ENCODE data around the gene ACVR1B.

The ACVR1B gene

GRCh38 chr12:51959211-51959610 is 7.7 kb downstream of the ACVR1B start:
- H3K9me3 ChIP-seq (ENCODE audit: insufficient read depth, low read depth, low read length) = no peaks in the 10 kb centered on the region
- peaks cover 3% of the 10 kb centered on the region; the same call in 1 of the 2 replicates for H3K36me3 ChIP-seq (ENCODE audit: insufficient read depth, low read length)
- no peak overlapping the region for H3K9ac ChIP-seq (ENCODE audit: low read depth, low read length)
- no peak overlapping the region for H3K4me3 ChIP-seq (ENCODE audit: low read length)
- 0 out of 2 replicates have a peak, but pooled peaks cover 3% of the 10 kb centered on the region for H3K4me1 ChIP-seq (ENCODE audit: insufficient read depth, low read length)
- no peak overlapping the region for H3K27ac ChIP-seq (ENCODE audit: low read depth, low read length)
- WGBS = 90% methylated on average over 3 of the region's 3 CpGs
- H3K27me3 ChIP-seq (ENCODE audit: insufficient read depth, low read length) = no peaks in the 10 kb centered on the region

DNA sequence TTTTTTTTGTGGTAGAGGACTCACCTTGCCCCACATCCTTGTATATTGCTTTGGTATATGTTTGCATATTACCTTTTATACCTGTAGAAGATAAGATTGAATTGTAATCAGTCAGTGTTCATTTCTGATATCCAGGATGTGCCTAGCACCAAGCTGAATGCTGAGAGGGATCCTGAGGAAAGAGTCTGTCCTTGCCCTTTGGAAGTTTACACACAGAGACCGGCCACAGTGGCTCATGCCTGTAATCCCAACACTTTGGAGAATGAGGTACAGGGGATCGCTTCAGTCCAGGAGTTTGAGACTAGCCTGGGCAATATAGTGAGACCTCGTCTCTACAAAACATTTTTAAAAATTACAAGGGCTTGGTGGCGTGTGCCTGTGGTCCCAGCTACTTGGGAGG is 8.4 kb downstream of the ACVR1B start:
- no peaks in the 10 kb centered on the region for H3K9me3 ChIP-seq (ENCODE audit: insufficient read depth, low read depth, low read length)
- peaks cover 3% of the 10 kb centered on the region; the same call in 1 of the 2 replicates for H3K36me3 ChIP-seq (ENCODE audit: insufficient read depth, low read length)
- 0 out of 2 replicates have a peak, but pooled peaks cover 3% of the 10 kb centered on the region for H3K4me1 ChIP-seq (ENCODE audit: insufficient read depth, low read length)
- no peaks in the 10 kb centered on the region for H3K27me3 ChIP-seq (ENCODE audit: insufficient read depth, low read length)
- 96% methylated on average over 4 of the region's 4 CpGs for WGBS
- no peak overlapping the region for H3K27ac ChIP-seq (ENCODE audit: low read depth, low read length)
- H3K4me3 ChIP-seq (ENCODE audit: low read length) = no peak overlapping the region
- no peak overlapping the region for H3K9ac ChIP-seq (ENCODE audit: low read depth, low read length)

GRCh38 chr12:51960488-51960887 is 9.0 kb downstream of the ACVR1B start:
- Histone ChIP-seq H3K27me3 (ENCODE audit: insufficient read depth, low read length) (no peaks in the 10 kb centered on the region), H3K4me1 (ENCODE audit: insufficient read depth, low read length) (0 out of 2 replicates have a peak, but pooled peaks cover 3% of the 10 kb centered on the region), H3K4me3 (ENCODE audit: low read length) (no peak overlapping the region), H3K9me3 (ENCODE audit: insufficient read depth, low read depth, low read length) (peaks cover under 1% of the 10 kb centered on the region; the same call in 1 of the 2 replicates), H3K9ac (ENCODE audit: low read depth, low read length) (no peak overlapping the region), H3K27ac (ENCODE audit: low read depth, low read length) (no peak overlapping the region), H3K36me3 (ENCODE audit: insufficient read depth, low read length) (peaks cover 3% of the 10 kb centered on the region; the same call in 1 of the 2 replicates)
- WGBS = 96% methylated on average over 1 of the region's 1 CpG

GRCh38 chr12:51960890-51961289 is 9.4 kb downstream of the ACVR1B start:
- Histone ChIP-seq H3K9ac (ENCODE audit: low read depth, low read length) (no peak overlapping the region), H3K4me1 (ENCODE audit: insufficient read depth, low read length) (0 out of 2 replicates have a peak, but pooled peaks cover 3% of the 10 kb centered on the region), H3K36me3 (ENCODE audit: insufficient read depth, low read length) (peaks cover 3% of the 10 kb centered on the region; the same call in 1 of the 2 replicates), H3K27me3 (ENCODE audit: insufficient read depth, low read length) (no peaks in the 10 kb centered on the region), H3K27ac (ENCODE audit: low read depth, low read length) (no peak overlapping the region), H3K9me3 (ENCODE audit: insufficient read depth, low read depth, low read length) (peaks cover 3% of the 10 kb centered on the region; the same call in 1 of the 2 replicates), H3K4me3 (ENCODE audit: low read length) (no peak overlapping the region)
- WGBS = 92% methylated on average over 3 of the region's 6 CpGs

- H3K4me3 ChIP-seq (ENCODE audit: low read length) = no peak overlapping the region
- H3K36me3 ChIP-seq (ENCODE audit: insufficient read depth, low read length) = peaks cover 3% of the 10 kb centered on the region; the same call in 1 of the 2 replicates
- H3K27me3 ChIP-seq (ENCODE audit: insufficient read depth, low read length) = no peaks in the 10 kb centered on the region
- H3K4me1 ChIP-seq (ENCODE audit: insufficient read depth, low read length) = 0 out of 2 replicates have a peak, but pooled peaks cover 3% of the 10 kb centered on the region
- peaks cover 3% of the 10 kb centered on the region; the same call in 1 of the 2 replicates for H3K9me3 ChIP-seq (ENCODE audit: insufficient read depth, low read depth, low read length)
- WGBS = 56% methylated on average over 1 of the region's 1 CpG
- H3K27ac ChIP-seq (ENCODE audit: low read depth, low read length) = no peak overlapping the region
- H3K9ac ChIP-seq (ENCODE audit: low read depth, low read length) = no peak overlapping the region
These were observed 10.3 kb downstream of the ACVR1B start for GRCh38 chr12:51961834-51962233.

GRCh38 chr12:51962737-51963136 is 11.2 kb downstream of the ACVR1B start:
- Histone ChIP-seq H3K36me3 (ENCODE audit: insufficient read depth, low read length) (peaks cover 3% of the 10 kb centered on the region; the same call in 1 of the 2 replicates), H3K27me3 (ENCODE audit: insufficient read depth, low read length) (no peaks in the 10 kb centered on the region), H3K4me1 (ENCODE audit: insufficient read depth, low read length) (0 out of 2 replicates have a peak, but pooled peaks cover 3% of the 10 kb centered on the region), H3K9ac (ENCODE audit: low read depth, low read length) (no peak overlapping the region), H3K9me3 (ENCODE audit: insufficient read depth, low read depth, low read length) (peaks cover 3% of the 10 kb centered on the region; the same call in 1 of the 2 replicates), H3K4me3 (ENCODE audit: low read length) (no peak overlapping the region), H3K27ac (ENCODE audit: low read depth, low read length) (no peak overlapping the region)
- WGBS = 99% methylated on average over 2 of the region's 3 CpGs

DNA sequence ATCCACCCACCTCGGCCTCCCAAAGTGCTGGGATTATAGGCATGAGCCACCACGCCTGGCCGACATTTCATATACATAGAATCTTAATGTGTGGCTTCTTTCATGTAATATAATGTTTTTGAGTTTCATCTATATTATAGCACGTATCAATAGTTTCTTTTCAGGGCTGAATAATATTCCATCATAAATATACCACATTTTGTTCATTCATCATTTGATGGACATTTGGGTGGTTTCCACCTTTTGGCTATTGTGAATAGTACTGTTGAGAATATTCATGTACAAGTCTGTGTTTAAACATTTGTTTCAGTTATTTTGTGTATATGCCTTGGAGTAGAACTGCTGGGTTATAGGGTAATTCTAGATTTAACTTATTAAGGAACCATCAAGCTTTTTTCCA is 12.0 kb downstream of the ACVR1B start:
- H3K27me3 ChIP-seq (ENCODE audit: insufficient read depth, low read length) = no peaks in the 10 kb centered on the region

GRCh38 chr12:51969643-51970042 is 18.1 kb downstream of the ACVR1B start:
- Histone ChIP-seq H3K4me1 (ENCODE audit: insufficient read depth, low read length) (peaks cover 7% of the 10 kb centered on the region), H3K9ac (ENCODE audit: low read depth, low read length) (no peak overlapping the region), H3K4me3 (ENCODE audit: low read length) (no peak overlapping the region), H3K27ac (ENCODE audit: low read depth, low read length) (no peak overlapping the region), H3K36me3 (ENCODE audit: insufficient read depth, low read length) (no peaks in the 10 kb centered on the region), H3K9me3 (ENCODE audit: insufficient read depth, low read depth, low read length) (peaks cover 3% of the 10 kb centered on the region; the same call in 1 of the 2 replicates), H3K27me3 (ENCODE audit: insufficient read depth, low read length) (no peaks in the 10 kb centered on the region)
- 94% methylated on average over 2 of the region's 2 CpGs for WGBS

More for the DNA sequence above, 12.0 kb downstream of the ACVR1B start:
- H3K36me3 ChIP-seq (ENCODE audit: insufficient read depth, low read length) = peaks cover 3% of the 10 kb centered on the region; the same call in 1 of the 2 replicates
- no peak overlapping the region for H3K27ac ChIP-seq (ENCODE audit: low read depth, low read length)
- peaks cover 3% of the 10 kb centered on the region; the same call in 1 of the 2 replicates for H3K9me3 ChIP-seq (ENCODE audit: insufficient read depth, low read depth, low read length)
- 100% methylated on average over 1 of the region's 4 CpGs for WGBS
- 0 out of 2 replicates have a peak, but pooled peaks cover 3% of the 10 kb centered on the region for H3K4me1 ChIP-seq (ENCODE audit: insufficient read depth, low read length)
- H3K4me3 ChIP-seq (ENCODE audit: low read length) = no peak overlapping the region
- H3K9ac ChIP-seq (ENCODE audit: low read depth, low read length) = no peak overlapping the region

GRCh38 chr12:51970904-51971646 is 19.6 kb downstream of the ACVR1B start:
- Histone ChIP-seq H3K9me3 (ENCODE audit: insufficient read depth, low read depth, low read length) (no peaks in the 10 kb centered on the region), H3K4me3 (ENCODE audit: low read length) (no peak overlapping the region), H3K36me3 (ENCODE audit: insufficient read depth, low read length) (peaks cover 10% of the 10 kb centered on the region), H3K4me1 (ENCODE audit: insufficient read depth, low read length) (peaks cover 7% of the 10 kb centered on the region), H3K9ac (ENCODE audit: low read depth, low read length) (no peak overlapping the region), H3K27ac (ENCODE audit: low read depth, low read length) (no peak overlapping the region), H3K27me3 (ENCODE audit: insufficient read depth, low read length) (no peaks in the 10 kb centered on the region)
- 67% methylated on average over 13 of the region's 13 CpGs for WGBS

DNA sequence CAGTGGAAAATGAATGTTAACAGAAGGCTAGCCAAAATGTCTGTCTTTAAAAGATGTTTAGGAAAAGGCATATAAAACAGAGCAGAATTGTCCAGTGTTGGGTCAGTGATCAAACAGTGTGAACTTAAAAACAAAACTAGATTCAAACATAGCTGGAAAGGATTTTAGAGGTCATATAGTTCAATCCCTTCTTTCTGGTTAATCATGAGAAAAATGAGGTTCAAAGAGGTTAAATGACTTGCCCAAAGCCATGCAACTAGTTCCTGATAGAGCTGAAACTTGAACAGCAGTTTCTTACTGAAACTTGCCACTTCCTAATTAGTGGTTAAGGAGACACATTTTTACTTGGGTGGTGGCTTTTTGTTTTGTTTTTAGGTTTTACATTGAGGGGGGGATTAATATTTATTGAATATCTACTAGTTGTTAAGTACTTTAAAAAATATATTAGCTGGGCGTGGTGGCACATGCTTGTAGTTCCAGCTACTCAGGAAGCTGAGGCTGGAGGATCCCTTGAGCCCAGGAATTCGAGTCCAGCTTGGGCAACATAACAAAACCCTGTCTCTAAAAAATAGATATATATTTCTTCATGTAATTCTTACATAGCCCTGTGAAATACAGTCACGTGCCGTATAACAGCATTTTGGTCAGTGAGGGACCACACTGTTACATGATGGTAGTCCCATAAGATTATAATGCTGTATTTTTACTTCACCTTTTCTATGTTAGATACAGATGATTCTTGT is 20.4 kb downstream of the ACVR1B start:
- H3K27me3 ChIP-seq (ENCODE audit: insufficient read depth, low read length) = no peaks in the 10 kb centered on the region
- peaks cover 7% of the 10 kb centered on the region for H3K4me1 ChIP-seq (ENCODE audit: insufficient read depth, low read length)
- no peak overlapping the region for H3K9ac ChIP-seq (ENCODE audit: low read depth, low read length)
- peaks cover 18% of the 10 kb centered on the region for H3K36me3 ChIP-seq (ENCODE audit: insufficient read depth, low read length)
- 90% methylated on average over 4 of the region's 4 CpGs for WGBS
- no peak overlapping the region for H3K27ac ChIP-seq (ENCODE audit: low read depth, low read length)
- no peaks in the 10 kb centered on the region for H3K9me3 ChIP-seq (ENCODE audit: insufficient read depth, low read depth, low read length)
- no peak overlapping the region for H3K4me3 ChIP-seq (ENCODE audit: low read length)

GRCh38 chr12:51972422-51972812 is 20.9 kb downstream of the ACVR1B start:
- H3K9ac ChIP-seq (ENCODE audit: low read depth, low read length) = no peak overlapping the region
- 91% methylated on average over 4 of the region's 5 CpGs for WGBS
- H3K9me3 ChIP-seq (ENCODE audit: insufficient read depth, low read depth, low read length) = no peaks in the 10 kb centered on the region
- H3K27ac ChIP-seq (ENCODE audit: low read depth, low read length) = no peak overlapping the region
- peaks cover 7% of the 10 kb centered on the region for H3K4me1 ChIP-seq (ENCODE audit: insufficient read depth, low read length)
- no peak overlapping the region for H3K4me3 ChIP-seq (ENCODE audit: low read length)
- H3K36me3 ChIP-seq (ENCODE audit: insufficient read depth, low read length) = peaks cover 22% of the 10 kb centered on the region
- H3K27me3 ChIP-seq (ENCODE audit: insufficient read depth, low read length) = no peaks in the 10 kb centered on the region
